GM21737 (cell line): ENCODE measurements around the gene BTG4.

ENCODE experiments used
- ATAC-seq: cut with Tn5 transposase; IDR thresholded peaks from one replicate; pipeline ENCODE4 v1.9.1; 2021; ENCODE audit warnings: mild to moderate bottlenecking, moderate library complexity; ENCODE audit not compliant: unreplicated experiment

BTG4 gene

GRCh38 chr11:111512296-111513239, at the start of gene BTG4:
TSS of gene BTG4 (minus strand) at chr11:111512386. CDS start at chr11:111498776, 13,610 bp downstream.
- ATAC-seq = no peak

GRCh38 chr11:111561791-111562325, 49.7 kb upstream of the BTG4 start:
- ATAC-seq = no peak

- ATAC-seq = no peak
These were observed 49.1 kb upstream of the BTG4 start for GRCh38 chr11:111561306-111561705.

GRCh38 chr11:111560800-111561199, 48.6 kb upstream of the BTG4 start:
- no peak for ATAC-seq

- ATAC-seq = no peak
These were observed 47.7 kb upstream of the BTG4 start for GRCh38 chr11:111559800-111560464.

GRCh38 chr11:111557425-111558111, 45.4 kb upstream of the BTG4 start:
- no peak for ATAC-seq

GRCh38 chr11:111555255-111555654, 43.1 kb upstream of the BTG4 start:
- ATAC-seq = no peak

- ATAC-seq = no peak
These were observed 42.3 kb upstream of the BTG4 start for GRCh38 chr11:111554532-111554931.

GRCh38 chr11:111550258-111550657, 38.1 kb upstream of the BTG4 start:
- ATAC-seq = no peak

- no peak for ATAC-seq
These were observed 37.6 kb upstream of the BTG4 start for GRCh38 chr11:111549869-111550203.

GRCh38 chr11:111549196-111549868, 37.1 kb upstream of the BTG4 start:
- no peak for ATAC-seq

- ATAC-seq = no peak
These were observed 36.3 kb upstream of the BTG4 start for GRCh38 chr11:111548525-111548924.

- ATAC-seq = no peak
These were observed 30.6 kb upstream of the BTG4 start for GRCh38 chr11:111542606-111543275.

- no peak for ATAC-seq
These were observed 29.3 kb upstream of the BTG4 start for GRCh38 chr11:111541254-111542061.

GRCh38 chr11:111540937-111541253, 28.7 kb upstream of the BTG4 start:
- no peak for ATAC-seq

- no peak for ATAC-seq
These were observed 28.1 kb upstream of the BTG4 start, which contains the start of gene LAYN for GRCh38 chr11:111540114-111540936. TSS of gene LAYN (plus strand) at chr11:111540720. CDS start at chr11:111540844, 124 bp downstream.

- ATAC-seq = no peak
These were observed 27.4 kb upstream of the BTG4 start for GRCh38 chr11:111539426-111540113.
